Uterus (tissue), 2 donors: Measurements from ENCODE around the gene FASTKD3.

Source experiments
- CTCF ChIP-seq, 4 experiments: fragments of 200-600 bp in 2 of 4; fragments of 450-650 bp in 2 of 4; sonication (generic) in 2 of 4; IDR thresholded peaks; one replicate each; pipeline ENCODE4 v1.5.1; 2016 to 2019; ENCODE audit warnings: antibody characterized with exemption in 4 of 4, mild to moderate bottlenecking in 2 of 4, moderate library complexity in 1 of 4
- POLR2A ChIP-seq, 2 donors: fragments of 450-650 bp; IDR thresholded peaks; one replicate each; pipeline ENCODE4 v1.6.1; 2016; ENCODE audit warnings: antibody characterized with exemption in 2 of 2, mild to moderate bottlenecking in 1 of 2, moderate library complexity in 1 of 2

GRCh38 chr5:7904170-7904569 lies 35.3 kb upstream of the FASTKD3 start:
- TF ChIP-seq CTCF (IDR thresholded peaks at IDR 0.05) = no peak
- TF ChIP-seq POLR2A (IDR thresholded peaks at IDR 0.05) = no peak
